HEK293 (cell line): ENCODE results near the gene SLC4A1.

Source experiments
- CTCF ChIP-seq: fragments of 450-650 bp; formaldehyde crosslinking; IDR thresholded peaks from 2 replicates; pipeline ENCODE4 v1.5.1; 2016; ENCODE audit warnings: missing biosample characterization, missing genetic modification characterization
- GLIS2 ChIP-seq: fragments of 450-650 bp; formaldehyde crosslinking; IDR thresholded peaks from 2 replicates; pipeline ENCODE4 v1.5.1; 2016; ENCODE audit warnings: missing biosample characterization, missing genetic modification characterization
- HIC1 ChIP-seq: fragments of 450-650 bp; formaldehyde crosslinking; IDR thresholded peaks from 2 replicates; pipeline ENCODE4 v1.5.1; 2016; ENCODE audit warnings: missing biosample characterization, missing genetic modification characterization
- HOXD13 ChIP-seq: sonication (generic); formaldehyde crosslinking; IDR thresholded peaks from 2 replicates; pipeline ENCODE4 v1.8.0; 2022; ENCODE audit warnings: missing genetic modification reagents, borderline replicate concordance
- KLF9 ChIP-seq: fragments of 450-650 bp; formaldehyde crosslinking; IDR thresholded peaks from 2 replicates; pipeline ENCODE4 v1.5.1; 2016; ENCODE audit warnings: missing biosample characterization, missing genetic modification characterization, low read depth
- MEIS1 ChIP-seq: sonication (generic); formaldehyde crosslinking; IDR thresholded peaks from 2 replicates; pipeline ENCODE4 v1.8.1; 2022; ENCODE audit warnings: missing genetic modification reagents, mild to moderate bottlenecking, borderline replicate concordance
- SP2 ChIP-seq: fragments of 450-650 bp; formaldehyde crosslinking; IDR thresholded peaks from 2 replicates; pipeline ENCODE4 v1.5.1; 2016; ENCODE audit warnings: missing biosample characterization, missing genetic modification characterization
- YY1 ChIP-seq: fragments of 450-650 bp; formaldehyde crosslinking; IDR thresholded peaks from 2 replicates; pipeline ENCODE4 v1.5.1; 2018; ENCODE audit warnings: missing biosample characterization, missing genetic modification characterization
- ZBTB1 ChIP-seq: fragments of 450-650 bp; formaldehyde crosslinking; IDR thresholded peaks from 2 replicates; pipeline ENCODE4 v1.5.1; 2016; ENCODE audit warnings: missing biosample characterization, missing genetic modification characterization
- ZBTB20 ChIP-seq: fragments of 450-650 bp; formaldehyde crosslinking; IDR thresholded peaks from 2 replicates; pipeline ENCODE4 v1.5.1; 2016; ENCODE audit warnings: missing biosample characterization, missing genetic modification characterization
- ZFHX2 ChIP-seq: fragments of 450-650 bp; formaldehyde crosslinking; conservative IDR thresholded peaks from 2 replicates; pipeline ENCODE4 v1.5.1; 2016; ENCODE audit warnings: missing biosample characterization, missing genetic modification characterization
- ZFP69B ChIP-seq: fragments of 450-650 bp; formaldehyde crosslinking; IDR thresholded peaks from 2 replicates; pipeline ENCODE4 v1.5.1; 2016; ENCODE audit warnings: missing biosample characterization, missing genetic modification characterization
- ZIC2 ChIP-seq: fragments of 450-650 bp; formaldehyde crosslinking; IDR thresholded peaks from 2 replicates; pipeline ENCODE4 v1.5.1; 2016; ENCODE audit warnings: missing biosample characterization, missing genetic modification characterization
- ZNF112 ChIP-seq: fragments of 450-650 bp; formaldehyde crosslinking; IDR thresholded peaks from 2 replicates; pipeline ENCODE4 v1.5.0; 2017; ENCODE audit warnings: missing biosample characterization, missing genetic modification characterization
- ZNF132 ChIP-seq: fragments of 450-650 bp; formaldehyde crosslinking; IDR thresholded peaks from 2 replicates; pipeline ENCODE4 v1.5.1; 2017; ENCODE audit warnings: missing biosample characterization, missing genetic modification characterization, borderline replicate concordance
- ZNF148 ChIP-seq: fragments of 450-650 bp; formaldehyde crosslinking; IDR thresholded peaks from 2 replicates; pipeline ENCODE4 v1.5.0; 2017; ENCODE audit warnings: missing biosample characterization, missing genetic modification characterization, borderline replicate concordance
- ZNF223 ChIP-seq: fragments of 450-650 bp; formaldehyde crosslinking; IDR thresholded peaks from 2 replicates; pipeline ENCODE4 v1.5.1; 2016; ENCODE audit warnings: missing biosample characterization, missing genetic modification characterization
- ZNF302 ChIP-seq: fragments of 450-650 bp; formaldehyde crosslinking; IDR thresholded peaks from 2 replicates; pipeline ENCODE4 v1.5.1; 2016; ENCODE audit warnings: missing biosample characterization, missing genetic modification characterization, low read depth
- ZNF335 ChIP-seq: fragments of 450-650 bp; formaldehyde crosslinking; conservative IDR thresholded peaks from 2 replicates; pipeline ENCODE4 v1.5.1; 2016; ENCODE audit warnings: missing biosample characterization, missing genetic modification characterization
- ZNF394 ChIP-seq: fragments of 450-650 bp; formaldehyde crosslinking; IDR thresholded peaks from 2 replicates; pipeline ENCODE4 v1.5.1; 2016; ENCODE audit warnings: missing biosample characterization, missing genetic modification characterization, mild to moderate bottlenecking, moderate library complexity, borderline replicate concordance
- ZNF529 ChIP-seq: fragments of 450-650 bp; formaldehyde crosslinking; IDR thresholded peaks from 2 replicates; pipeline ENCODE4 v1.5.1; 2017; ENCODE audit warnings: missing genetic modification characterization, missing biosample characterization; ENCODE audit not compliant: insufficient replicate concordance
- ZNF530 ChIP-seq: fragments of 450-650 bp; formaldehyde crosslinking; IDR thresholded peaks from 2 replicates; pipeline ENCODE4 v1.5.1; 2016; ENCODE audit warnings: low read depth, missing biosample characterization, missing genetic modification characterization
- ZNF548 ChIP-seq: fragments of 450-650 bp; formaldehyde crosslinking; IDR thresholded peaks from 2 replicates; pipeline ENCODE4 v1.5.1; 2016; ENCODE audit warnings: missing biosample characterization, missing genetic modification characterization
- ZNF76 ChIP-seq: fragments of 450-650 bp; formaldehyde crosslinking; IDR thresholded peaks from 2 replicates; pipeline ENCODE4; 2016; ENCODE audit warnings: low read depth, missing biosample characterization, missing genetic modification characterization, borderline replicate concordance
- ZNF792 ChIP-seq: fragments of 450-650 bp; formaldehyde crosslinking; IDR thresholded peaks from 2 replicates; pipeline ENCODE4 v1.5.1; 2016; ENCODE audit warnings: missing biosample characterization, missing genetic modification characterization
- ZSCAN23 ChIP-seq: fragments of 450-650 bp; formaldehyde crosslinking; IDR thresholded peaks from 2 replicates; pipeline ENCODE4 v1.5.1; 2016; ENCODE audit warnings: missing biosample characterization, missing genetic modification characterization
- TF ChIP-seq, protein P1 (sequence below): fragments of 450-650 bp; formaldehyde crosslinking; IDR thresholded peaks from 2 replicates; pipeline ENCODE4 v1.5.1; 2016; ENCODE audit warnings: missing biosample characterization, missing genetic modification characterization
- TF ChIP-seq, protein P2 (sequence below): fragments of 450-650 bp; formaldehyde crosslinking; IDR thresholded peaks from 2 replicates; pipeline ENCODE4 v1.5.1; 2017; ENCODE audit warnings: missing biosample characterization, missing genetic modification characterization
- TF ChIP-seq, protein P3 (sequence below): fragments of 450-650 bp; formaldehyde crosslinking; IDR thresholded peaks from 2 replicates; pipeline ENCODE4 v1.5.1; 2016; ENCODE audit warnings: missing biosample characterization, missing genetic modification characterization

SLC4A1 gene

DNA sequence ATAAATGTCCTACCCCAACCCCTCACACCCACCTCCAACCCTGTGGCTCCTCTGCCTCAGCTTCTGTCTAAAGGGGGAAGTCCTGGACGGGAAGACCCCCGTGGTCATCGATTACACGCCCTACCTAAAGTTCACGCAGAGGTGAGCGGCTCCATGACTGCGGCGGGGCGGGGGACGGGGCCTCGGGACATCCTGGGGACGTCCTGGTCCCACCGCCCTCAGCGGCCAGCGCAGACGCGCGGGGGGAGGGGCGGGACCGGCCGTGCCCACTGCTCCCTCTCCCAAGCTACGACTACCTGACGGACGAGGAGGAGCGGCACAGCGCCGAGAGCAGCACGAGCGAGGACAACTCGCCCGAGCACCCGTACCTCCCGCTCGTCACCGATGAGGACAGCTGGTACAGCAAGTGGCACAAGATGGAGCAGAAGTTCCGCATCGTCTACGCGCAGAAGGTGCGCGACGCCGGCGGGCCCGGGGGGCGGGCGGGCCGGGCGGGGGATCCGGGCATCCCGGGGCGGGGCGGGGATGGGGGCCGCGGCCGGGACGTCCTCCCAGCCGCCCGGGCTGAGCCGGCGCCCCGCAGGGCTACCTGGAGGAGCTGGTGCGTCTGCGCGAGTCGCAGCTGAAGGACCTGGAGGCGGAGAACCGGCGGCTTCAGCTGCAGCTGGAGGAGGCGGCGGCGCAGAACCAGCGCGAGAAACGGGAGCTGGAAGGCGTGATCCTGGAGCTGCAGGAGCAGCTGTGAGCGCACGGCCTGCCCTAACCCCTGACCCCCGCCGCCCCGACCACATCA lies 47.1 kb upstream of the SLC4A1 start (continued):
- TF ChIP-seq ZNF112 (tag by site-specific recombination) (no peak), ZIC2 (tag by site-specific recombination) (peak; percentile 54; the same call in 1 of the 2 replicates), CTCF (tag by site-specific recombination) (no peak), ZFHX2 (tag by site-specific recombination) (peak; percentile 7; the same call in 1 of the 2 replicates), ZNF335 (tag by site-specific recombination) (peak; percentile 86), ZFP69B (no peak), KLF9 (tag by site-specific recombination) (0 out of 2 replicates have a peak, but pooled peaks have one; percentile 51), HOXD13 (no peak), HIC1 (peak; percentile 67; the same call in 1 of the 2 replicates), ZNF76 (tag by site-specific recombination) (peak; percentile 56; the same call in 1 of the 2 replicates), ZNF223 (no peak), ZNF394 (tag by site-specific recombination) (peak; percentile 59), ZNF548 (tag by site-specific recombination) (no peak), SP2 (tag by site-specific recombination) (peak; percentile 50), ZNF132 (no peak), ZNF792 (tag by site-specific recombination) (no peak), GLIS2 (tag by site-specific recombination) (peak; percentile 59; the same call in 1 of the 2 replicates), ZBTB1 (tag by site-specific recombination) (no peak), ZNF302 (tag by site-specific recombination) (no peak), ZBTB20 (0 out of 2 replicates have a peak, but pooled peaks have one; percentile 12), ZNF529 (tag by site-specific recombination) (no peak), ZNF148 (tag by site-specific recombination) (no peak), ZNF530 (tag by site-specific recombination) (no peak), ZSCAN23 (no peak), YY1 (tag by site-specific recombination) (peak; percentile 28; the same call in 1 of the 2 replicates), MEIS1 (CRISPR knock-in tag) (no peak)
- TF ChIP-seq, protein P1, sequence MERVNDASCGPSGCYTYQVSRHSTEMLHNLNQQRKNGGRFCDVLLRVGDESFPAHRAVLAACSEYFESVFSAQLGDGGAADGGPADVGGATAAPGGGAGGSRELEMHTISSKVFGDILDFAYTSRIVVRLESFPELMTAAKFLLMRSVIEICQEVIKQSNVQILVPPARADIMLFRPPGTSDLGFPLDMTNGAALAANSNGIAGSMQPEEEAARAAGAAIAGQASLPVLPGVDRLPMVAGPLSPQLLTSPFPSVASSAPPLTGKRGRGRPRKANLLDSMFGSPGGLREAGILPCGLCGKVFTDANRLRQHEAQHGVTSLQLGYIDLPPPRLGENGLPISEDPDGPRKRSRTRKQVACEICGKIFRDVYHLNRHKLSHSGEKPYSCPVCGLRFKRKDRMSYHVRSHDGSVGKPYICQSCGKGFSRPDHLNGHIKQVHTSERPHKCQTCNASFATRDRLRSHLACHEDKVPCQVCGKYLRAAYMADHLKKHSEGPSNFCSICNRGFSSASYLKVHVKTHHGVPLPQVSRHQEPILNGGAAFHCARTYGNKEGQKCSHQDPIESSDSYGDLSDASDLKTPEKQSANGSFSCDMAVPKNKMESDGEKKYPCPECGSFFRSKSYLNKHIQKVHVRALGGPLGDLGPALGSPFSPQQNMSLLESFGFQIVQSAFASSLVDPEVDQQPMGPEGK (tag by site-specific recombination): peak; percentile 49; the same call in 1 of the 2 replicates
- TF ChIP-seq, protein P2, sequence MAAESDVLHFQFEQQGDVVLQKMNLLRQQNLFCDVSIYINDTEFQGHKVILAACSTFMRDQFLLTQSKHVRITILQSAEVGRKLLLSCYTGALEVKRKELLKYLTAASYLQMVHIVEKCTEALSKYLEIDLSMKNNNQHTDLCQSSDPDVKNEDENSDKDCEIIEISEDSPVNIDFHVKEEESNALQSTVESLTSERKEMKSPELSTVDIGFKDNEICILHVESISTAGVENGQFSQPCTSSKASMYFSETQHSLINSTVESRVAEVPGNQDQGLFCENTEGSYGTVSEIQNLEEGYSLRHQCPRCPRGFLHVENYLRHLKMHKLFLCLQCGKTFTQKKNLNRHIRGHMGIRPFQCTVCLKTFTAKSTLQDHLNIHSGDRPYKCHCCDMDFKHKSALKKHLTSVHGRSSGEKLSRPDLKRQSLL: peak; percentile 68; the same call in 1 of the 2 replicates
- TF ChIP-seq, protein P3, sequence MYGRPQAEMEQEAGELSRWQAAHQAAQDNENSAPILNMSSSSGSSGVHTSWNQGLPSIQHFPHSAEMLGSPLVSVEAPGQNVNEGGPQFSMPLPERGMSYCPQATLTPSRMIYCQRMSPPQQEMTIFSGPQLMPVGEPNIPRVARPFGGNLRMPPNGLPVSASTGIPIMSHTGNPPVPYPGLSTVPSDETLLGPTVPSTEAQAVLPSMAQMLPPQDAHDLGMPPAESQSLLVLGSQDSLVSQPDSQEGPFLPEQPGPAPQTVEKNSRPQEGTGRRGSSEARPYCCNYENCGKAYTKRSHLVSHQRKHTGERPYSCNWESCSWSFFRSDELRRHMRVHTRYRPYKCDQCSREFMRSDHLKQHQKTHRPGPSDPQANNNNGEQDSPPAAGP (tag by site-specific recombination): no peak
